Left renal cortex interstitium (tissue), 4 donors: ENCODE measurements around the gene NUDC. TPM values are rescaled to one million over a fixed set of nuclear protein-coding genes. Genes with fewer than 3 reads are reported as not detected.
"Not testable (repeated sequence)": the region's sequence is repeated elsewhere in the genome, so short reads cannot be mapped to it uniquely, and the experiment has no call there.

Source experiments
- DNase-seq, 4 donors: peaks; one replicate each; pipeline ENCODE4 v3.0.0-alpha.2; 2013; ENCODE audit warnings: low read depth in 4 of 4, low spot score in 2 of 4, missing footprints in 1 of 4
- polyA plus RNA-seq, 4 donors: library from polyadenylated mRNA; unstranded; fragments of 120-200 nt; gene quantifications; one replicate each; pipeline ENCODE4 v1.2.1, GENCODE V29; 2013; ENCODE audit not compliant: insufficient read length in 4 of 4

NUDC gene
- polyA plus RNA-seq: 10 to 100 TPM; 81.4 to 98.6 (median 94.9) TPM

DNA sequence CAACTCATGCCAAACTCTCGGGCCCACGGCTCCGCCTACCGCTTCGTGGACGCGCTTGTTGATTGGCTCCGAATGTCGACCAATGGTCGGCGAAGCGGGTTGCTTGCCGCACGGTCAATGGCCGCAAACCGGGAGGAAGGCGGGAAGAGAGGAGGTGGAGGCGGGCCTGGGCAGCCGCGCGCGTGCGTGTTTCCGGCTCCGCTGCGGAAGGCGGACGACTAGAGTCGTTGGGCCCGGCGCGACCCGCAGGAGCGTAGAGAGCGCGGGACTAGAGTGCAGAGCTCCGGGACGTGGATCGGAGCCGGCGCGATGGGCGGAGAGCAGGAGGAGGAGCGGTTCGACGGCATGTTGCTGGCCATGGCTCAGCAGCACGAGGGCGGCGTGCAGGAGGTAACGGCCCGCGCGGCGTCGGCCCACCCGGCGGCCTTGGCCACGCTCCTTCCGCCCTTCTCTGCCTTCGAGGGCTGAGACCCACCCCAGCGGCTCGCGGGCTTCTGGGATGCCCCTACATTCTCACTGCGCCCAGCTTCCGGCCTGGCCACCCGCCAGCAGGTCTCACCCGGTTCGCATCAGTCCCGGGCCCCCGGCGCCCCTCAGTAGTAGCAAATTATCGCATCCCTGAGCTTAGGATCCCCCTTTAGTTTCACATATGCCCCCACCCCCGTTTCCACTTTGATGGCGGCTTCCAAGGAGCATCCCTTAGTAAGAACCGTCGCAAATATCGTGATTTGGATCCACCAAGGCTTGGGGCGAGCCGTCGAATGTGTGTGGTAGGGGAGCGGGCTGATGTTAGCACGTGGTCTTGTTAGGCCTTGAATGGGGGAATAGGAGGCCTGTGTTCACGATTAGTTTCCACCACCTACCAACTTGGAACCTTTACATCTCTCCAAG, at the start of gene NUDC:
Gene NUDC (plus strand): TSS at position 204 of the 891 bp plus-strand sequence. CDS start 106 bp downstream, at position 310.
- DNase-seq: peak; percentile 77 to 95 (median 86)

DNA sequence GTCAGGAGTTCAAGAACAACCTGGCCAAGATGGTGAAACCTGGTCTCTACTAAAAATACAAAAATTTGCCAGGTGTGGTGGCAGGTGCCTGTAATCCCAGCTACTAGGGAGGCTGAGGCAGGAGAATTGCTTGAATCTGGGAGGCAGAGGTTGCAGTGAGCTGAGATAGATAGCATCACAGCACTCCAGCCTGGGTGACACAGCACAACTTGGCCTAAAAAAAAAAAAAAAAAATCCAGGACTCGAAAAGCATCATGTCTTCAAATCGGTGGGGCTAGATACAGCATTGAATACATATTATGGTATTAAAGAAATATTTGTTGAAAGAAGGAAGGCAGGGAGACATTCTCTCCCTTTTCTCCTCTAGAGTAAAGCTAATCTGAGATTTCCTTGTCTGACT, 48.4 kb upstream of the NUDC start:
- not testable (repeated sequence) for DNase-seq

DNA sequence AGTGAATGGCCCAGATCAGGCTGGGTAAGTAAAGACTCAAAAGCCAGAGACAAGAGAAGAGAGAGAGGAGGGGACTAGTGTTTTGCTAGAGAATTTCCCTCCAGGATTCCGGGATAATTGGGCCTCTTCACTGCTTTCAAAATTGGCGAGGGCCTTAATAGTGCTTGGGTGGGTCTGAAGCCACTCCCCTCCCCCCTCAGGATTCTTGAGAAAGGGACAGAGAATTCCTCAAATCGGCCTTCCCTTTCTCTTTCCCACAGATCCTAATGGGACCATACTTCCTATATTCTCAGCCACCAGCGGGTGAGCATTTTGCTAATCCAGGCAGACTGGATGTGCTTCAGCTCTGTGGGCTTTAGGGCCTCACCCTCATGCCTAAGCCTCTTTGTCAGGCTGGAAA, 46.6 kb upstream of the NUDC start:
- DNase-seq: no peak

DNA sequence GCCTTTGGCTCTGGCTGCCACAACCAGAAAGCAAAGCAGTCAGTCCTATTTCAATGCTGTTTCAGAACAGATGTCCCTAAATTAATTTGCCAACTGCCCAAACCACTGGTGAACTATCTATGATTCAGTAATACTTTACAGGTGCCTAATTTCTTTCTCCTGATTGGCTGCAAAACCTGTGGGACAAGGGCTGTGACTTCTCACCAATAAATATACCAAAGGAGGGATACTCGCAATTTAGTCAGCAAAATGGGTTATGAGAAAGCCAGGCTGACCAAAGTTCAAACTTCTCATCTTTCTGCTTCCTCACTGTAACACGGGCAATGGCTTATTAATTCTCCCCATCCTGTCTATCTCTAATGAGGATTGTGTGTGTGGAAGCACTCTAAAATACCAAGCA, 44.2 kb upstream of the NUDC start:
- no peak for DNase-seq

DNA sequence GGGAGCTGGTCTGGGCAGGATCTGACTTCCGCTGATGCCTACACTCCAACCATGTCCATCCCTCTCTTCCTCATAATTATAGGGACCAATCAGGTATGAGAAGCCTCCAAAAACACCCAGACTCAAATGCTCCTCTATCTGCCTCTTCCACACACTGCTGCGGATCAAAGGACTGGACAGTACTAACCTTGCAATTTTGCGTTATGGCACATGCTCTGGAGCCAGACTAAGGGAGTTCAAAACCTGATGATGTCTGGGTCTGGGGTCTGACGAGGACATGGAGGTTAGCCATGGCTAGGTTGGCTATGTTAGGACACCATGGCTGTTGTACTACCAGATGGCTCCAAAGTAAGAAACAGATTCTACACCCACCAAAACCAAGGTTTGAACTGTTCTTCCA, 41.8 kb upstream of the NUDC start:
- DNase-seq: no peak

DNA sequence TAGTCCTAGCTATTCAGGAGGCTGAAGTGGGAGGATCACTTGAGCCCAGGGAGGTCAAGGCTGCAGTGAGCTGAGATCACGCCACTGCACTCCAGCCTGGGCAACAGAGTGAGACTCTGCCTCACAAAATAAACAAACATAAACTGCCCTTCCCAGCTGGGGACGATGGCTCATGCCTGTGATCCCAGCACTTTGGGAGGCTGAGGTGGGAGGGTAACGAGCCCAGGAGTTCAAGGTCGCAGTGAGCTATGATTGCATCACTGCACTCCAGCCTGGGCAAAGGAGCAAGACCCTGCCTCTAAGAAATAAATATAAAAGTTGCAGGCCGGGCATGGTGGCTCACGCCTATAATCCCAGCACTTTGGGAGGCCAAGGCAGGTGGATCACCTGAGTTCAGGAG, 39.9 kb upstream of the NUDC start:
- DNase-seq: not testable (repeated sequence)

DNA sequence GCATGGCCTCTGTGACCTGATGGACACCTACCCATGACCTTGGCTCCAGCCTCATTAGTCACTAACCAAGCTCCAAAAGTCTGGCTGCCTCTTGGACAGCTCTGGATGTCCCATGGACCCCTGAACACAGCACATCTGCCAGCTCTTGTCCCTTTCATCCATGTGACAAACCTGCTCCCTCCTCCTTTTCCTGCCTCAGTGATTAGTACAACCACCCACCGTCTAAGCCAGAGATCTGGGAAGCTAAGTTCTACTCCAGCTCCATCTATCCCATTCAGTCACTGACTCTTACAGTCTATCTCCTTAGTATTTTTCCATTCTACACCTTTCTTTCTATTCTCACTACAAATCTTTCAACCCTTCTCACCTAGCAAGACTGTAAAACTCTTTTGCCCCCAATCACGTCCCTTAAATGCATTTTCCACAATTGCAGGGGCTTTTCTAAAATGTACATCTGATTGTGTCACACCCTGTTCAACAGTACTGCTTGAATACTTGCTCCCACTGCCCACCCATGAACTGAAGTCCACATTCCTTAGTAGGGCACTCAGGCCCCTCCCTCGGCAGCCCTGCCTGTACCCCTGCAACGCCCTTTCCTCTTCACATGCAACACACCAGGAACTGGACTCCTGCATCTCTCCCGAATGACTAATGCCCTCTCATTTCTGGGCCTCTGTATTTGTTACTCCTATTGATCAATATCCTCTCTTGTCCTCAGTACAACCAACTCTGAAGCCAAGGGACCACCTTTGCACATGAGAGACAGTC, 38.7 kb upstream of the NUDC start:
- no peak for DNase-seq

DNA sequence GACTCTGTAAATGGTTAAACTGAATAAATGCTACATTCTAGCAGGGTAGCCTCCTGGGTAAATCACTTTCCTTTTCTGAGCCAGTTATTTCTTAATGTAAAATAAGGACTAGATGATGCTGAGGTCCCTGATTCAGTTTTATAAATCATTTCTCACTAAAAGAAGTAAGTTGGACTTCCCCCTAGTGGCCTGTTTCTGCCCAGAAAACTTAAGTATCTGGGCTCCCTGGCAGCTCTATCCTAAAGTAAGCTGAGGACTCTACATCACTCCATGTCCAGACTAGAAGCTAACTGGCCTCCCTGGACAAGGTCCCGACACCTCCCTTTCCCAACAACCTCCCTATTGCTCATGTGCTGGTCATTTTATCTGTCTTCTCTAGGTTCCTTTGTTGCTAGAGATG, 34.4 kb upstream of the NUDC start:
- no peak for DNase-seq

DNA sequence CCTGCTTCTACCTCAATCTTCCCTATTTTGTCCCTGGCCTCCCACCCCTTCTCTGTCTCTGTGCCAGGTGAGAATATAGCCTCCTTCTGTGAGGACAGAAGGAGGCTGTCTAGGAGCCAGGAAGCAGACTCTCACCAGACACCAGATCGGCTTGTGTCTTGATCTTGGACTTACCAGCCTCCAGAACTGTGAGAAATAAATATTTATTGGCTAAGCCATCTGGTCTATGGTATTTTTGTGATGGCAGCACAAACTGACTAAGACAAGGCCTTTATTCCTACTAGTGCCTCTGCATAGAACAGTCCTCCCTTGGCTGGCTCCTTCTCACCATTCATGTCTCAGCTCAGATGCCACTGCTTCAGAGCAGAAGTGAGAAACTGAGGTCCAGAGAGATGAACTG, 33.3 kb upstream of the NUDC start:
- no peak for DNase-seq

DNA sequence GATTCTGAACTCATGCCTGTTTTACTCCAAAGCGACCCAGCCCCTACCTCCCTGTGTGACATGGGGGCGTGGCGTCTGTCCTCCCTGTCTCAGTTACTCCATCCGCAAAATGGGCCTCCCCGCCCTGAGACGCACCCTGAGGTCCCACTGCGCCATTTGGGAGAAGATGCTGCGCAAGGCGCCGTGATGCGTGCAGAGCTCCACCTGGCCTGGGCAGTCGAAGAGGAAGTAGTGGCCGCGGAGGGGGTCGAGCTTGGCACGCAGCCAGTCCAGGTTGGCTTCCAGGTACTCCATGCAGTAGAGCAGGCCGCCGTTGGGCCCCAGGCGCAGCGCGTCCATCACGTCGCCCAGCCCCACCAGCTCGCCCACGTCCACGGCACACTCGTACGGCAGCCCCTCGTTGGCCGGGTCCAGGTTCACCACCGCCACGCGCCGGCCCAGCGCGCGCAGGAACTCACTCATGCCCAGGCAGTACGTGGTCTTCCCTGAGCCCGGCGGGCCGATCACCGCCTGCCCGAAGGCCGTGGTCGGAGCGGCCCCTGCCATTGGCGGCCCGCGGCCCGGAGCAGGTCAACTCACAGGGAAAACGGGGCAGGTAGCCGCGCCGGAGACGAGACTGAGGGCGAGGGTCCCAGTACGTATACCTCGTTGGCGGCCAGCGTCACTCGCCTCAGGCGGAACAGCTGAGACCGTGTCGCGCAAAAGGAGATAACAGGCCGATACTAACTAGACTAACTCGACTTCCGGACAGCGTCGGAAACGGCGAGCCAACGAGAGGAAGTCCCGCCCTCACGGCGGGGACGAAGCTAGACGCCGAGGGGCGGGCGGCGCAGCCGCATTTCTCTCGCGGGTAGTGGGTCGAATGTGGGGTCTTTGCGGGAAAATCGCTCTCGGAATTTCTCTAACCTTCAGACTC, 31.7 kb upstream of the NUDC start, which contains the start of gene GPN2:
Gene GPN2 (minus strand): TSS at position 733 of the 916 bp plus-strand sequence. CDS start 187 bp downstream, at position 546.
- DNase-seq: peak in 3 of 4 donors; percentile 68 to 78 (median 73)

DNA sequence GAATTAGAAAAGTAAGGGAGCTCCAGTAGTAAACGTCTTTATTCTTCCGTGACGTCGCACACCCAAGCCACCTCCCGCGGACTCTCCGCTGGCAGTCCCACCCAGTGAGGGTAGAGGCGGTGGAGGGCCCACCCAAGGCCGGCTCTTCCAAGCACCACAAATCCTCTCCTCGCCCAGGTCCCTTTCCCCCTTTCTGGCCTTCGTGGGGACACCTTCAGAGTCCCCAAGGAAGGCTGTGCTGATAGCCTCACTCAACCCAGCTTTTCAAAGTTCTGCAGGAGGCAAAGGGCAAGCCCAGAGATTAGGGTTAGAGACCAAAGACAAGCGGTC, 31.1 kb upstream of the NUDC start:
- no peak for DNase-seq

DNA sequence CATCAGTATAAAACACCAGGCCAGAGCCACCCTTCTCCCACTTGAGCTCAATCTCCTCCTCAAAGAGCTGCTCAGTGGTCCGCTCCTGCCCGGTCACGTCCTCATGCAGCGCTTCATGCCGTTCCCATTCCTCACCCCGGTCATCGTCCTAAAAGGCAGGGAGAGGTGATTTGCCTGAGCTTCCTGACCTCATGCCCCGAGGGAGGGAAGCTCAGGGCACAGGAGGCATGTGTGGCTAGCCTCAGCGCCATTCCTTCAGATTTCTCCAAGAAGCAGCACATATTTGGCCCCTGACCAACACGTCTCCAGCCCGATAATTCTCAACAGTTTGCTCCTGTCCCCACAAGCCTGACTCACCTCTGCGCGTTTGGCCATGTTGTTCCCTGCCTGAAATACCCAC, 27.3 kb upstream of the NUDC start:
- DNase-seq: no peak

DNA sequence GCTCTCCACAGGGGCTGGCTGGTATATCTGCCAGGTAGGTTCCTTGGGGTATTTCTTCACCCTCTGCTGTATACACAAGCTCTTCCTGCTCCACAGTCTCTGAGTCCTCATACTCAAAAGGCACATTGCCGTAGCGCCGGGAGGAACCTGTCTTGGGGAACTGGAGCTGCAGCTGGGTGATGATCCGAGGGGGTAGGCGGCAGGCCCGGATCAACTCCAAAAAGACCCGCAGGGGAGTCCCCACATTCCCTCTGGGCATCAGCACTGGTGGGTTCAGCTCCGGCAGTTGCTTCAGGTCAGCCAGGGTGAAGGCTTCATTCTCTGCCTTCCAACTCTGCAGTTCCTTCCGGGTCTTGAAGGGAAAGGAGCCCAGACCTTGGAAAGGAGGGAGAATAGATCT, 24.2 kb upstream of the NUDC start:
- DNase-seq: no peak

DNA sequence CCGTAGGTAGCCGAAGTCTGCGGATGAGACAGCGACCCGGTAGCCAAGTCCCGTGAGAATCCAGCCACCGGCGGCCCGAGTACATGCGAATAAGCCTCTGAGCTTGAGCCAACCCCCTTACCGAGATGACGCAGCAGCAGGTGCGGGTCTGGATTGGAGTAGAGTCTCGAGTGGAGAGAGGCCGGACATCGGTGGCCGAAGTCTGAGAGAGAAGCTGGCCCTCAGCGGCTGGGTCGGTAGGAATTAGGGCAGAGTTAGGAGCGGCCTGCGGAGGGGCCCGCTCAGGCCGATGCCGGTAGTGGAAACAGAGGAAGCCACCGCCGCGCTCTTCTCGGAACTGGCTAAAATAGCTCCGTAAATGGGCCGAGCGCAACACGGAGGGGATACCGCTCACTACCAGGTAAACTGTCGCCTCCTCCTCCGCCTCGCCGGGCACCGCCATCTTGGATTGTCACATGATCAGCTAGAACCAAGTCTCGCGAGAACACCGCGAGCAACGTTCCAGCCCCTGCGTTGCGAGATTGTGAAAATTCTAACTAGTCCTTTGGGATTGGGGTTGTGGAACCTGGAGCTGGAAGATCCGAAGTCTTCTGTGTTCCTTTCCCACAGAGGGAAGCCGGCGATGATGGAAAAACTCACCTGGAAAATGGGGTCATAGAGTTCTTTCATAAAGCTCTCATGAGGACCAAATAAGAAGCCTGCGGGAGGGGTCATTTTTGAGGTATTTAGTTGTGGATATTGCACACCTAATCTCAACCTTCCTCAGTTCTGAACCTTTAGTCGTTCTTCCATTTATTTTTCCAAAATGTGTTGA, 21.3 kb upstream of the NUDC start, which contains the start of gene GPATCH3:
Gene GPATCH3 (minus strand): TSS at position 467 of the 814 bp plus-strand sequence. CDS start 25 bp downstream, at position 442.
- DNase-seq: peak; percentile 85 to 91 (median 88)

DNA sequence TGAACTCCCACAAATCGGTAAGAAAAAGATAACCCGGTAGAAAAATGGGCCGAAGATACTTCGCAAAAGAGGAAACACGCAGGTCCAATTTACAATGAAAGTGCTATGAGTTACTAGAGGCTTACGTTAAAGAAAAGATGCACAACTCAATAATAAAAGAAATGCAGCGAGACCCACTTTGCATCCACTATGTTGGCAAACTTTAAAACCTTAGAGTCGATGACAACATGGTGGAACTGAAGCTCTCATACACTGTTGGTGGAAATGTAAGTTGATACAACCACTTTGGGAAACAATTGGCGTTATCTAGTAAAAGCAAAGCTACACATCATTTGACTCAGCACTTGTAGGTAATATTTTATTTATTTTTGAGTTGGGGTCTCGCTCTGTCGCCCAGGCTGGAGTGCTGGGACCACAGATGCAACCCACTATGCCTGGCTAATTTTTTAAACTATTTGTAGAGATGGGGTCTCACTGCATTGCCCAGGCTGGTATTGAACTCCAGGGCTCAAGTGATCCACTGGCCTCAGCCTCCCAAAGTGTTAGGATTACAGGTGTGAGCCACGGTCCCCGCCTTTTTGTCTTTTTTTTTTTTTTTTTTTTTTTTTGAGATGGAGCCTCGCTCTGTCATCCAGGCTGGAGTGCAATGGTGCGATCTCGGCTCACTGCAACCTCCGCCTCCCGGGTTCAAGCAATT, 20.6 kb upstream of the NUDC start:
- no peak for DNase-seq

DNA sequence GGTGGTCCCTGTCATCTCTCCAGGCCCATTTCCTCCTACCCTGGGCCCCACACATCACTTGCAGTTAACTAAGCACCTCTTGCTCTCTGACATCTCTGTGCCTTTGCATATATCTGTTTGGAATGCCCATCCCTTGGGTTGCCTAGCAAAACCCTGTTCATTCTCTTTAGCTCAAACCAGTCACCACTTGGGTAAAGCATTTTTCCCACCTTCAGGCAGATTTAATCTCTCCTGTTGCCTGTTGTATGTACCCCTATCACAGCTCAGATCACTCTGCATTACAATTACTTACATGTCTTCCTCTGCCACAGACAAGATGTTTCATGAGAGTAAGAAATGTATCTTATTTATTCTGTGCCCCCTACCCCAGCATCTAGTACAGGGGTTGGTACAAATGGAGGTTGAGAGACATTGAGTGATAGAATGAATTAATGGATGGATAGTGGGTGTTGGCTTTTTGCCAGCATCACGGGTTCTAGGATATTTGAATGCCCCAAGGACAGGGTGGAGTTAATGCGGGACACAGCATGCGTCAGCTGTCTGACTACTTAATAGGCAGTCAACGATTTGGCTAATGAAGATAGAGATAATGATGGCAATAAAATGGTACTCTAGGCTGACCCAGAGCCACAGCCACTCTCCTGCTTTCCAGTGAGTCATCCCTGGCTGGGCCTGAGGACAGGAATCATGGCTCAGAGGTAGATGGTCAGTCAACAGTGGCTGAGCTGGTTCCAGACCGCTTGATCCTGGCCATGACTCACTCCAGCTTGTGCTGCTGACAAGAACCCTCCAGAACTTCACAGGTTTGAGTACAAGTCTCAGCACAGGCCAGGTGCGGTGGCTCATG, 14.2 kb upstream of the NUDC start:
- no peak for DNase-seq

DNA sequence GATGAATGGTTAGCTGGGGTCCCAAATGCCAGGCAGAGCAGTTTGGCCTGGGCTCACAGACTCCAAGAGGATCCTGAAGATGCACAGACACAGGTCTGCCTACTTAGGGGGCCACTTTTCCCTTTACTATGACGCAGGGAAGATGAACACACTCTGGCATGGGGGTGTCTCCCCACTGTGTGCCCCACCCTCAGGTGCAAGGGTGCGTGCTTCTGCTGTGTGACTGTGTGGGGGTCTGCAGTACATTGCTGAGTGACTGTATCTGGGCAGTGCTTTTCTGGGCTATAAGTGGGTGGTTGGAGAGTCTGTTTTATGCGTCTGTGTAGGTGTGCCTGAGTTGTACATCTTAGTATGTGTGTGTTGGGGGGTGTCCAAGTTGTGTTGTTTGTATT, 11.6 kb upstream of the NUDC start:
- no peak for DNase-seq
